ENCODE results near the gene PET117.

The PET117 gene

GRCh38 chr20:18187020-18187419 lies 49.4 kb downstream of the PET117 start:
- no peak overlapping the region for H3K27ac Mint-ChIP-seq
- H3K9me3 Mint-ChIP-seq: no peaks in the 10 kb centered on the region
- H3K36me3 Mint-ChIP-seq: peaks cover 59% of the 10 kb centered on the region
- H3K27me3 Mint-ChIP-seq: no peaks in the 10 kb centered on the region
- ATAC-seq: no peak
- no peak overlapping the region for H3K4me3 Mint-ChIP-seq
- H3K4me1 Mint-ChIP-seq: no peaks in the 10 kb centered on the region

GRCh38 chr20:18188434-18188833 lies 50.8 kb downstream of the PET117 start:
- no peak for ATAC-seq
- no peak overlapping the region for H3K4me3 Mint-ChIP-seq
- no peaks in the 10 kb centered on the region for H3K4me1 Mint-ChIP-seq
- H3K27ac Mint-ChIP-seq: no peak overlapping the region
- H3K9me3 Mint-ChIP-seq: no peaks in the 10 kb centered on the region
- no peaks in the 10 kb centered on the region for H3K27me3 Mint-ChIP-seq
- peaks cover 49% of the 10 kb centered on the region for H3K36me3 Mint-ChIP-seq

DNA sequence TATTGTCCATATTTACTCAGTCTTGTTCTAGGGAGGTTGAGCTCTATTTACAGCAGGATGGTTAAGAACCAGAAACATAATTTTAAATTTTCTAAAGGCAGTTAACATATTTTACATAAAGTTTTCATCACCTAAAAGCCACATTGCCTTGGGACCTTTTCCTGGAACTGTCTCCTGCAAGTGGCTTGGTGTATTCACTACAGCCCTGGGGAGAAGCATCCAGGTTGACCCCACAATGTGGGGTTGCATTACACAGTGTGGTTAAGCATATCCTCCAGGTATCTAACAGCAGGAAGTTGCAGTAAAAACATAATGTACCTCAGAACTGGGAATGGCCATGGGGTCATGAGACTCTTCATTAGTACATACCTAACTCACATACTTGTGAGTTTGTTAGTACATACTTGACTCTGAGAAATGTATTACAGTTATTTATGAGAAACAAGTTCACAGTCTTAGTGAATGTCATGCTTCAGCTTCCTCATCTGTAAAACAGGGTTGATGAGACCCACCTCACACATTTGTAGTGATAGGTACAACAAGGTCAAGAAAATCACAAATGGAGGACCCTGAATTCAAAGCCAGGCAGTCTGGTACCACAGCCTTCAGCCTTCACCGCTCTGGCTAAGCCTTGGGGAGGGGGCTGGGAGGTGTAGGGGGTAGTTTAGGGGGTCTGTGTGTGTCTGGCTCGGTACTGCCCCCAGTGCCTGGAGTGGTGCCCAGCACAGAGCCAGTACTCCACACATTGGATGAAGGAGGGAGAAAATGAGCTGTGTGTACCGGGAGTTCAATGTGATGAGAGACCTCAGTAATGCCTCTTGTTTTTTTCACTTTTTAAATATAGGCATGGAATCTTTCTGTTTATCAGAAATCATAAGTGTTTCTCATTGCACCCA lies 52.9 kb downstream of the PET117 start:
- Mint-ChIP-seq H3K4me1 (no peaks in the 10 kb centered on the region), H3K4me3 (no peak overlapping the region), H3K27me3 (no peaks in the 10 kb centered on the region), H3K36me3 (peaks cover 35% of the 10 kb centered on the region), H3K27ac (no peak overlapping the region), H3K9me3 (no peaks in the 10 kb centered on the region)
- peak; percentile 31 for ATAC-seq

GRCh38 chr20:18191306-18191705 lies 53.6 kb downstream of the PET117 start:
- no peak for ATAC-seq
- Mint-ChIP-seq H3K27me3 (no peaks in the 10 kb centered on the region), H3K4me3 (no peak overlapping the region), H3K27ac (no peak overlapping the region), H3K9me3 (no peaks in the 10 kb centered on the region), H3K36me3 (peaks cover 35% of the 10 kb centered on the region), H3K4me1 (no peaks in the 10 kb centered on the region)

Data from stimulated activated memory B cell treated with anti-CD40 and anti-IgM and Interleukin-4, amounts not matched to agents 10 μg/mL and 1 μg/mL and 100 μg/mL, for 72 hours (primary cell).